ENCODE measurements around the gene MCM5.
A peak's percentile ranks its signal among the peaks of the same experiment; 100 is the strongest.

MCM5 gene

DNA sequence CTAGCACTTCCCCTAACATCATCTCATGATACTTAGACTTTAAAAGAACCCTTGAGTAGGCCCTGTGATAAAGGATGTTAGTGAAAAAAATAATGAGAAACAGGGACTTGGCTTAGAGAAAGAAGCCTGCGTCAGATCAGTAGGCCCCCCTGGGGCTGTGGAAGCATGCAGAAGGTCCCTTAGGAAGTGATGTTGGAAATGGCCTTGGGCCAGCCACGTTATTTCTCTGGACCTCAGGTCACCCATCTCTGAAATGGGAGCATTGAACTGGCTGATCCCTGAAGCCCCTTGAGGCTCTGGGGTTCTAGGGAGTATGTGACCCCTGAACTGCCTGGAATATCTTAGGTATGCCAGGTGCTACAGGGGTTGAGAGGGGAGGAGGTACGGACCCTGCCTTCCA lies 40.2 kb downstream of the MCM5 start:
- H3K27ac Mint-ChIP-seq, result no peak overlapping the region
- CTCF ChIA-PET, result no interaction called here

DNA sequence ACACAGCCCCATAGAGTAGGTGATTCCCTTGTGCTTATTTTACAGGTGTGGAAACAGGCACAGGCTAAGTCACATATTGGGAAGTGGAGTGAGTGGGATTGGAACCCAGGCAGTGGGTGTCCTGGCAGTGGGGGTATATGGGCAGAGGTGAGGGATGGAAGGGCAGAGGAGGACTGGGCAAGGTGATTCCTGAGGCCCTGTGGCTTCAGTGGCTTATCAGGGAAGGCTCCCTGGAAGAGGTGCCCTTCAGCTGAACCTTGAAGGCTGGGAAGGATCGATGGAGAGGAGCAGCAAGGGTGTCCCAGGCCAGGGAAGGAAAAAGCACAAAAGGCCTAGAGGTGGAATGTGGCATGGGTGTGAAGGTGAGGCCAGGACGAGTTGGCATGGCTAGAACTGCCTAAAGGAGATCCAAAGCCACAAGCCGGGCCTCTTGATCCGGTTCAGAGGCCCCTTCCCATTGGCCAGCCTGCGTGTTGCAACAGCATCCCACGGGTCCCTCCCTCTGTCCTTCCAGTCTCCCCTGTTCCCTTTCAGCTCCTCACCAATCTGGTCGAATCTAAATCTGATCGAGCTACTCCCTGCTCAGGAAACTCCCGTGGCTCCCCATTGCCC lies 41.7 kb downstream of the MCM5 start:
- H3K27me3 Mint-ChIP-seq, result no peaks in the 10 kb centered on the region
- CTCF ChIA-PET, result no interaction called here
- peaks cover 30% of the 10 kb centered on the region for H3K36me3 Mint-ChIP-seq
- no peak overlapping the region for H3K27ac Mint-ChIP-seq
- H3K4me3 Mint-ChIP-seq, result no peak overlapping the region
- DNase-seq, result no peak
- H3K4me1 Mint-ChIP-seq, result no peaks in the 10 kb centered on the region
- no peaks in the 10 kb centered on the region for H3K9me3 Mint-ChIP-seq

More for the DNA sequence above, 40.2 kb downstream of the MCM5 start:
- Mint-ChIP-seq H3K4me3 (no peak overlapping the region), H3K27me3 (no peaks in the 10 kb centered on the region), H3K9me3 (no peaks in the 10 kb centered on the region), H3K36me3 (peaks cover 26% of the 10 kb centered on the region), H3K4me1 (no peaks in the 10 kb centered on the region)
- DNase-seq, result no peak

DNA sequence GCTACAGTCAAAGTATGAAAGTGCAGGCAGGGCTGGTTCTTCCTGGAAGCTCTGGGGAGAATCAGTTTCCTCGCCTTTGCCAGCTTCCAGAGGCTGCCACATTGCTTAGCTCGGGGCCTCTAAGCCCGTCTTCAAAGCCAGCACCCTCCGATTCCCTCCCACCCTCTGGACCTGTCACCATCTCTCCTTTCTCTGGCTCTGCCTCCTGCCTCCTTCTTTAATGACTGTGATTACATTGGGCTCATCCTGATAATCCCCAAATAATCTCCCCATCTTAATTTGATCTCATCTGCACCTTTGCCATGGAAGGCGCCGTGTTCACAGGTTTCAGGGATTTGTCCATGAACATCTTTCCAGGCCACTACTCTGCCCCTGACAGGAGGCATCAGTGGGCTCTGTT lies 42.5 kb downstream of the MCM5 start:
- Mint-ChIP-seq H3K36me3 (peaks cover 23% of the 10 kb centered on the region), H3K27me3 (no peaks in the 10 kb centered on the region), H3K9me3 (no peaks in the 10 kb centered on the region), H3K27ac (no peak overlapping the region), H3K4me1 (peaks cover under 1% of the 10 kb centered on the region), H3K4me3 (no peak overlapping the region)
- DNase-seq, result no peak
- CTCF ChIA-PET, result no interaction called here

DNA sequence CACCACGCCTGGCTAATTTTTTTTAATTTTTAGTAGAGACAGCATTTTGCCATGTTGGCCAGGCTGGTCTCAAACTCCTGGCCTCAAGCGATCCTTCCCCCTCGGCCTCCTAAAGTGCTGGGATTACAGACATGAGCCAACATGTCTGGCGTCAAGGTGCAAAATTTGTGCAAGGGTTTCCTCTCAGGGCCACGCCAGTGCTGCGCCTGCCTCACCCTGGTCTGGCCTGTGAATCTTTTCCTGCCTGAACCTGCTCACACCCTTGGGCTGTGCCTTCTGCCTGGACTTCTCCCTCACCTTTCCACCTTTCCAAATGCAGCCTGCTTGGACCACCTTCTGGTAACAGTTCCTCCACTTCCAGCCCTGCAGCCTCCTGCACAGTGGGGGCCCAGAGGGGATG lies 43.4 kb downstream of the MCM5 start:
- Mint-ChIP-seq H3K4me1 (peaks cover 10% of the 10 kb centered on the region), H3K27me3 (no peaks in the 10 kb centered on the region), H3K4me3 (no peak overlapping the region), H3K27ac (no peak overlapping the region), H3K36me3 (peaks cover 21% of the 10 kb centered on the region), H3K9me3 (no peaks in the 10 kb centered on the region)
- no peak for DNase-seq
- CTCF ChIA-PET, result no interaction called here

DNA sequence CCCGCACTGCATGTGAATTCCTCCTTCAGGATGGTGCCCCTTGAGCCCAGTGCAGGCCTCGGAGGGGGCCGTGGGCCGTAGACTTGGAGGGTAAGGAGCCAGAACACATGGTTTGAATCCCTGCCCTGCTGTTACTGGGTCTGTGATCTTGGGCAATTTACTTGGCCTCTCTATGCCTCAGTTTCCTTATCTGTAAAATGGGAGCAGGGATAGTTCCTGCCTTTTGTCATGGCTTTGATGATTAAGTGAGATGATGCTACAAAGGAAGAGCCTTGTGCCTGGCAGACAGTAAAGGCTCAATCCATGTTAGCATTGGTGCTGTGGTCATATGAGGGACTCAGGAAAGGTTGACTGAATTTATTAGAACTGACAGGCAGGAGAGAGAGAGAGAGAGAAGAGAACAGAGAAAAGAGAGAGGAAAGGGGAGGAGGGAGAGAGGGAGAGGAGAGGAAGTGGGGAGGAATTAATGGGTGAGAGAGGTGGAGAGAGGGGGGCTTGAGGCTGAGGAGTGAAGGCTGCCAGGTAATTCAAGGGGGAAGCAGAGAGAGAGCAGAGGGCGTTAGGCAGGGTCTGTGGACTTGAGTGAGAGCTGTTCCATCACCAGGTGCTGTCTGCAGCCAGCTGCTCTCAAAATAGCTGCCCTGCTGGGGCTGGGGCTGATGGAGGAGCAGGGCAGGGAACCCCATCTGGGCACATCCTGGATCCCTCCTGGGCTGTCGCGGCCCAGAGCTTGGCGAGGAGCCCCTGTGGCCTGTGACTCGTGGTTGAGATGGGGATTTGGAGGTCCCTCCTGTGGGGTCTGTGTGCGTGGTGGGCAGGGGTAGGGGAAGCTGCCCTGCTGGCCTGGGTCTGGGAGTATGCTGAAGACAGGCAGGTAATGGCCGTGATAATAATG lies 44.1 kb downstream of the MCM5 start:
- Mint-ChIP-seq H3K27me3 (no peaks in the 10 kb centered on the region), H3K4me3 (no peak overlapping the region), H3K36me3 (peaks cover 18% of the 10 kb centered on the region), H3K27ac (no peak overlapping the region), H3K4me1 (peaks cover 11% of the 10 kb centered on the region), H3K9me3 (no peaks in the 10 kb centered on the region)
- CTCF ChIA-PET, result no interaction called here
- DNase-seq, result no peak

DNA sequence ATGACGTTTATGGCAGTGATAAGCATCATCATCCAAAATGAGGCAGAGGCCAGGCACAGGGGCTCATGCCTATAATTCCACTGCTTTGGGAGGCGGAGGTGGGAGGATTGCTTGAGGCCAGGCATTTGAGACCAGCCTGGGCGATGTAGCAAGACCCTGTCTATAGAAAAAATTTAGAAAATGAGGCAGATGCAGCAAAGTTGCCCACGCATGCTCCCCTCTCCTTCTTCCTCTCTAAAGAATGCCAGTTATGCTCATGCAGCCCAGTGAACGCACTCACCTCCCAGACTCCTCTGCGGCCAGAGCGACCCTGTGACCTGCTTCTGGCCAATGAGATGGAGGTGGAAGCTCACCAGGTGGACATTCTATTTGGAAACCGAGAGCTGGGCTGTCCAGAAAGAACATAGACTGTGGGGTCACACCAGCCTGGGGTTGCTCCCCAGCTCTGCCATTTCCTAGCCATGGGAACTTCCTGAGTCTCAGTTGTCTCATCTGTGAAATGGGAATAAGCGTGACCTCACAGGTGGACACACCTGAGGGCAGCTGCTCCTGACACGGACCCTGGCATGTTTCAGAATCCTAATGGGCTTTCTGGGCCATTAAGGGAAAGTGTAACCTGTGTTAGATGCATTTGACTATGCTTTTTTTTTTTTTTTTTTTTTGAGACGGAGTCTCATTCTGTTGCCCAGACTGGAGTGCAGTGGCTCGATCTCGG lies 44.9 kb downstream of the MCM5 start:
- Mint-ChIP-seq H3K4me1 (peaks cover 11% of the 10 kb centered on the region), H3K36me3 (peaks cover 14% of the 10 kb centered on the region), H3K27me3 (no peaks in the 10 kb centered on the region), H3K9me3 (no peaks in the 10 kb centered on the region), H3K27ac (no peak overlapping the region), H3K4me3 (no peak overlapping the region)
- CTCF ChIA-PET, result no interaction called here
- DNase-seq, result no peak

DNA sequence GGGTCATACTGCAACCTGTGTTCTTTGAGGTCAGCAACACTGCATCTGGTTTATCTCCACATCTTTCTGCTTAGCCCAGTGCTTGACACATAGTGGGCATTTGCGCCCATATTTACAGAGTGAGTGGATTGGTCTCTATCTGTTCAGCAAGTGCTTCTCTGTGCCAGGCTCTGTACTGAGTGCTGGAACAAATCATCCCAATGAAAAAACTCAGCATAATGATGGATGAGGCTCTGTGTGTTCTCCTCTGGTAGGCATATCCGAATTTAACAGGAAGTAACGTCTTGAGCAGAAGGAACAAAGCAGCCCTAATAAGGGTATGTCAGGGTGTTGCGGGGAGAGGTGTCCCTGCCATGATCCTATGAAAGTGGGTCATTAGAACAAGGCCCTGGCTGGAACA lies 46.0 kb downstream of the MCM5 start:
- CTCF ChIA-PET, result no interaction called here
- Mint-ChIP-seq H3K9me3 (no peaks in the 10 kb centered on the region), H3K4me1 (peaks cover 11% of the 10 kb centered on the region), H3K36me3 (peaks cover 20% of the 10 kb centered on the region), H3K27me3 (no peaks in the 10 kb centered on the region), H3K27ac (peak overlapping the region; percentile 28), H3K4me3 (no peak overlapping the region)
- DNase-seq, result no peak

DNA sequence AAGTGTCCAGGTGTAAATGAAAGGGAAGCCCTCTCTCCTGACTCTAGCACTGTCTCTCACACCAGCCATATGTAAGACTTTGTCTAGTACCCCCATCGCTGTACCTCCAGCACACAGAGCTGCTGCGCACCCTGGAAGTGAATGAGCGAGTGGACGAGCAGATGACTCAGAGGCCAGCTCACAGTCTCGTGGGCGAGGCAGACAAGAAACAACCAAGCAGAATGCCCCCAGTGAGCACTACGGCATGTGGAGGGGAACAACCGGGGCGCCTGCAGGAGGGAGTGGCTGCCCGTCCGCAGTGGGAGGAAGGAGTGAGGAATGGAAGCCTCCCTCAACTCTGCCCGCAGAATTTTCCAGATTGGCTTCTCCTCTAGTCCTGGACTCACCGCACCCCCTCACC lies 46.4 kb downstream of the MCM5 start:
- no peak overlapping the region for H3K4me3 Mint-ChIP-seq
- CTCF ChIA-PET, result no interaction called here
- no peak for DNase-seq
- H3K27ac Mint-ChIP-seq, result no peak overlapping the region
- H3K36me3 Mint-ChIP-seq, result peaks cover 22% of the 10 kb centered on the region
- H3K4me1 Mint-ChIP-seq, result peaks cover 11% of the 10 kb centered on the region
- H3K27me3 Mint-ChIP-seq, result no peaks in the 10 kb centered on the region
- H3K9me3 Mint-ChIP-seq, result no peaks in the 10 kb centered on the region

DNA sequence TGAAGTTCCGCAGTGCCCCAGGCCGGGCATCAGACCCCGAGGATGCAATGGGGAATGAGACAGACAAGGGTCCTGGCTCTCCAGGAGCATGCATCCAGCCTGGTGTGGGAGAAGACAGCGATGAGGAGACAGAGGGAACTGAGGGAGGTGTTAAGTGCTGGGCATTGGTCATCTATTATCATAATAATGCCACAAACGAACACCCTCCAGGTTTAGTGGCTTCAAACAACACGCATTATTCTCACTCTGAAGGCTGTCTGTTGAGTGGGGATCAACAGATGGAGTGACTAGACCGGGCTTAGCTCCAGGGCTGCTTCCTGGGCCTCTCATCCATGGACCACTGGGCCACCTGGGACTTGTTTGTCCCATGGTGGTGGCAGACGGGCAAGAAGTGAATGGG lies 48.6 kb downstream of the MCM5 start:
- CTCF ChIA-PET, result no interaction called here
- no peak overlapping the region for H3K27ac Mint-ChIP-seq
- no peak overlapping the region for H3K4me3 Mint-ChIP-seq
- no peaks in the 10 kb centered on the region for H3K9me3 Mint-ChIP-seq
- peaks cover 19% of the 10 kb centered on the region for H3K36me3 Mint-ChIP-seq
- no peaks in the 10 kb centered on the region for H3K27me3 Mint-ChIP-seq
- peaks cover 11% of the 10 kb centered on the region for H3K4me1 Mint-ChIP-seq
- no peak for DNase-seq

DNA sequence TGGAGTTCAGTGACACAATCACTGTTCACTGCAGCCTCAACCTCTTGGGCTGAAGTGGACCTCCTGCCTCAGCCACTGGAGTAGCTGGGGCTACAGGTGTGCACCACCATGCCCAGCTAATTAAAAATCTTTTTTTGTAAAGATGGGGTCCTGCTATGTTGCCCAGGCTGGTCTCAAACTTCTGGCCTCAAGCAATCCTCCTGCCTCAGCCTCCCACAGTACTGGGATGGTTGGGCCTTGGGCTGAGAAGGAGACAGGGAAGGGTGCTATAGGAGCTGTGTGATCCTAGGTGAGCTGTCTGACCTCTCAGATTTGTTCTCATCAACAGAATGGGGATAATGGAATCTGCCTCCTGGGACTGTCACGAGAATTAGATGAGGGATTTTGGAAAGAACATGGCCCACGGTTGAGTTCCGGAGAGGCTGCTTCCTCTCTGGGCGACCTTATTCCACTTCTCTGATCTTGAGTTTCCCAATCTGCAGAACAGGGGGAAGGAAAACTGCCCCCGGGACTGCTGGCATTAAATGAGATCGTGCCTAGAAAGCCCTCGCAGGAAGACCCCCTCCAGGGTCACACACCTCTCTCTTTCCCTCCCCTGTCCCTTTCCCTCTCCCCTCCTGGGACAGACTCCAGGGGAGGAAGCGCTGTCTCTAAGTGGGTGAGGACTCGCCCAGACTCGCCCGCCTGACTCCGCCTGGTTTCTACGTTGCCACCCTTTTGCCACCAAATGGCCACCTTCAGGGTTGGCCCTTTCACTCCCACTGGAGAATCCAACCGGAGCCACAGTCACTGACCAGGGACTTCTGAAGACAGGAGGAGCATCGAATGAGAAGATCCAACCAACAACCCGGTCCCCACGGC lies 50.1 kb downstream of the MCM5 start:
- H3K27me3 Mint-ChIP-seq, result no peaks in the 10 kb centered on the region
- H3K27ac Mint-ChIP-seq, result no peak overlapping the region
- no peak overlapping the region for H3K4me3 Mint-ChIP-seq
- H3K4me1 Mint-ChIP-seq, result peaks cover 11% of the 10 kb centered on the region
- CTCF ChIA-PET, result no interaction called here
- no peaks in the 10 kb centered on the region for H3K9me3 Mint-ChIP-seq
- DNase-seq, result no peak
- H3K36me3 Mint-ChIP-seq, result peaks cover 19% of the 10 kb centered on the region

DNA sequence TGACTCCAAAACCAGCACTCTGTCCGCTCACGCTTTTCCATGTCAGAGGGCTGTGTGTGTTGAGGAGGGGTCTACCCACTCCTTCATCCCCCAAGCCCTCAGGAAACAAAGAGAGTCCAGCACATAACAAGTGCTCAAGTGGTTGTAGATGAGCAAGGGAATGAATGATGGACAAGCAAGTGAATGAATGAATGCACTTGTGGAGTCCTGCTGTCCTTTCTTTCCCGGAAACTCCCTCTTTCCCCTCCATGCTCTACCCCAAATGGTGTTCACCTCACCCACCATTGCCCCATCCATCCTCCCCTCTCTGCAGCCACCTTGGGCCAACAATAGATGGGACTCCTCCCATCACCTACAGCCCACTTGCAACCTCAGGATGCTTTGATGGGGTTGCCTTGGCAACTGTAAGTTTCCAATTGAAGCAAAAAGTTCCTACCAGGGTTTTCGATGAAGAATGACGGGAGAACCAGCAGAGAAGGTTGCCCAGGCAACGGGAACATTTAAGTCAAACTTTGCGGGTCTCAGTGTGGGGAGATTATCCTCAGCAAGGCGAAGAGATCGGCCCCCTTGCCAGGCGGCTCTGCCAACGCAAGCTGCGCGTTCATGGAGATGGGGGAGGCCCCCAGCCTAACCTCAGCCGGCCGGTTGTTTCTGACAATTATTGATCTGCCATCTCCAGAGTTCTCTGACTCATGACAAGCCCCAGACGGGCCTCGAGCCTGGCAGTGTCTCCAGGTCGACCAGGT lies 51.1 kb downstream of the MCM5 start:
- H3K36me3 Mint-ChIP-seq, result peaks cover 17% of the 10 kb centered on the region
- H3K27ac Mint-ChIP-seq, result no peak overlapping the region
- DNase-seq, result no peak
- H3K4me1 Mint-ChIP-seq, result peaks cover 11% of the 10 kb centered on the region
- CTCF ChIA-PET, result no interaction called here
- no peak overlapping the region for H3K4me3 Mint-ChIP-seq
- H3K27me3 Mint-ChIP-seq, result no peaks in the 10 kb centered on the region
- H3K9me3 Mint-ChIP-seq, result no peaks in the 10 kb centered on the region

DNA sequence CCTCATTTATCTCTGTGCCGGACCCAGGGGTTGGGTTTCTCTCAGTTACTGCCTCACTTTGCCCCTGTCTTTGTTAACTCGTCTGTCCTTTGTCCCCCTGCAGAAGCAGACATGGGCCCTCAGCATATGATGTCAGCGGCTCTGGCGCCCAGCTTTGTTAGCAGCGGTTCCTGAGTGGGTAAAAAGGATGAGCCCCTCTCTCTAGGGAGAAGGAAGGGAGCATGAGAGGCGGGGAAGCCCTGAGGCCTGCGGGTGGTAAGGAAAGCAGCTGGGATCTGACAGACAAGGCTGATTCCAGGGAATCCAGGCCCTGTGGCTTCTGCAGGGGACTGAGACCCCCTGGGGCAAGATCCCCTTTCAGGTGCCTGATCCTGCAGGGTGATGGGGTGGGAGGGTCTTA lies 51.7 kb downstream of the MCM5 start:
- CTCF ChIA-PET, result no interaction called here
- Mint-ChIP-seq H3K9me3 (no peaks in the 10 kb centered on the region), H3K4me1 (peaks cover 11% of the 10 kb centered on the region), H3K4me3 (no peak overlapping the region), H3K27me3 (no peaks in the 10 kb centered on the region), H3K36me3 (peaks cover 14% of the 10 kb centered on the region), H3K27ac (no peak overlapping the region)
- no peak for DNase-seq

DNA sequence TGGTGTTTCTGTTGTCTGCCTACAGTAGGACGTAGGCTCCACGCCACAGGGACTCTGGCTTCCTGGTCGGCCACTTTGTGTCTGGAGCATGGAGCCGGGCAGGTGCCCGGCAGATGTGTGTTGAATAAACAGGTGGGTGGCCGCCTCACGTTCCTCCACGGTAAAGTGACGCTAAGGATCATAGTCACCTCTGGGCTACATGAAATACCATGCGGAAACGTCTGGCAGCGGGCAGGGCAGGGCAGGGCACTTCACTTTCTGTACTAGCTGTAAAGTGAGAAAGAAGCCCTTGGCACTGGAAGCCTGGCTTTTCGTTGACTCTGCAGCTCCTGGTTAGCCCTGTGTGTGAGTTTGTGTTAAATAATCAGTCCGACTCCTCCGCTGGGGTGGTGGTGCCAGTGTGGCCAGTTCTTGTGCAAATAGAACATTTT lies 52.4 kb downstream of the MCM5 start:
- Mint-ChIP-seq H3K4me3 (no peak overlapping the region), H3K9me3 (no peaks in the 10 kb centered on the region), H3K27me3 (no peaks in the 10 kb centered on the region), H3K4me1 (peaks cover 11% of the 10 kb centered on the region), H3K27ac (peak overlapping the region; percentile 33), H3K36me3 (peaks cover 14% of the 10 kb centered on the region)
- no peak for DNase-seq
- CTCF ChIA-PET, result no interaction called here

Data from activated naive CD4-positive, alpha-beta T cell treated with anti-CD3 and anti-CD28 coated beads, Interleukin-2, amount 10 ng/mL, durations not matched to agents 7 days and 5 days (primary cell).